K562 (cell line): ENCODE results near the gene RAP2C. TPM values are rescaled to one million over a fixed set of nuclear protein-coding genes. Genes with fewer than 3 reads are reported as not detected.
A peak's percentile ranks its signal among the peaks of the same experiment; 100 is the strongest.

Experiments
- ATAC-seq: fragments of 200-7000 bp; cut with Tn5 transposase; 3 replicates; pipeline ENCODE4 v1.9.1; 2020; ENCODE audit warnings: moderate library complexity
- BruUV-seq: library from RNA; stranded (reverse); fragments of 400-500 nt; replicated peaks from 2 replicates; lab custom pipeline; 2021; lab: Mats Ljungman, UMichigan
- CTCF ChIA-PET: fragments of 300-600 bp; formaldehyde crosslinking; extraction: SDS; loops from one replicate; lab custom pipeline; 2021; ENCODE audit warnings: low intra/inter-chr PET ratio; lab: Yijun Ruan, JAX
- POLR2A ChIA-PET: fragments of 300-600, 350-650 bp; sonication (Branson Sonifier 250); formaldehyde crosslinking; extraction: SDS; loops from one replicate; lab custom pipeline; 2021; ENCODE audit warnings: antibody characterized with exemption, inconsistent platforms; lab: Yijun Ruan, JAX
- DNase-seq, 4 experiments: peaks; one replicate each; pipeline versions ENCODE4 v3.0.0 to v3.0.0-alpha.2; 2011 to 2018; ENCODE audit warnings: low spot score in 3 of 4, mixed read lengths in 3 of 4; ENCODE audit errors: extremely low read depth in 1 of 4
- FAIRE-seq: peaks from 2 replicates; lab custom pipeline; 2011; peaks lifted over from hg19 to GRCh38; lab: Jason Lieb, UNC
- H2AFZ ChIP-seq: 2 replicates; pipeline ENCODE4 v1.6.0; 2011; ENCODE audit warnings: low read depth, low read length, control low read depth, inconsistent platforms
- H3K27ac ChIP-seq: fragments of 200-600 bp; 3 replicates; pipeline ENCODE4 v1.8.0; 2011; ENCODE audit warnings: low read depth, mild to moderate bottlenecking, control low read depth, inconsistent platforms, low read length, moderate library complexity, mixed read lengths; ENCODE audit errors: extremely low read depth
- H3K27me3 ChIP-seq, 2 experiments: fragments of 300-600 bp in 1 of 2; 2 replicates in 1 of 2; 3 replicates in 1 of 2; pipeline versions ENCODE4 v1.6.0 to v1.8.0; 2011; ENCODE audit warnings: inconsistent platforms in 2 of 2, low read length in 2 of 2, mild to moderate bottlenecking in 1 of 2, mixed read lengths in 1 of 2, moderate library complexity in 1 of 2; ENCODE audit not compliant: control insufficient read depth in 2 of 2, insufficient read depth in 2 of 2
- H3K36me3 ChIP-seq: fragments of 300-600 bp; 3 replicates; pipeline ENCODE4 v1.8.0; 2011; ENCODE audit warnings: mild to moderate bottlenecking, low read length, inconsistent platforms; ENCODE audit not compliant: control insufficient read depth, insufficient read depth
- H3K4me1 ChIP-seq, 2 experiments: fragments of 200-600 bp in 1 of 2; replicated peaks in 1 of 2; 2 replicates in 1 of 2; 3 replicates in 1 of 2; pipeline versions ENCODE4 v1.5.1 to v1.8.0; 2011; ENCODE audit warnings: inconsistent platforms in 2 of 2, low read length in 2 of 2, mild to moderate bottlenecking in 1 of 2, mixed read lengths in 1 of 2, moderate library complexity in 1 of 2; ENCODE audit not compliant: control insufficient read depth in 2 of 2, insufficient read depth in 2 of 2
- H3K4me2 ChIP-seq: 2 replicates; pipeline ENCODE4 v1.6.1; 2011; ENCODE audit warnings: low read length, control low read depth, inconsistent platforms, mixed read lengths; ENCODE audit not compliant: insufficient read depth
- H3K4me3 ChIP-seq: fragments of 200-600 bp; sonication (generic), shearing (Covaris generic); 2 replicates; pipeline ENCODE4 v1.5.1; 2016; ENCODE audit warnings: control low read depth, inconsistent platforms
- H3K79me2 ChIP-seq: fragments of 200-600 bp; 3 replicates; pipeline ENCODE4 v1.8.0; 2011; ENCODE audit warnings: low read length, inconsistent platforms; ENCODE audit not compliant: control insufficient read depth, insufficient read depth
- H3K9ac ChIP-seq, 2 experiments: 2 replicates each; pipeline versions ENCODE4 v1.6.0 to v1.6.1; 2011; ENCODE audit warnings: low read depth in 2 of 2, low read length in 2 of 2, control low read depth in 1 of 2, inconsistent platforms in 1 of 2, mild to moderate bottlenecking in 1 of 2, mixed read lengths in 1 of 2; ENCODE audit not compliant: insufficient read depth in 1 of 2
- H3K9me1 ChIP-seq: one replicate; pipeline ENCODE4 v1.6.0; 2011; ENCODE audit warnings: inconsistent platforms, mild to moderate bottlenecking, low read length, moderate library complexity; ENCODE audit not compliant: control insufficient read depth, insufficient read depth
- H3K9me3 ChIP-seq: replicated peaks from 2 replicates; pipeline ENCODE4 v1.5.1; 2011; ENCODE audit warnings: low read depth, low read length, inconsistent platforms; ENCODE audit not compliant: control insufficient read depth, insufficient read depth
- H4K20me1 ChIP-seq: replicated peaks from 2 replicates; pipeline ENCODE4 v1.6.1; 2011; ENCODE audit warnings: low read length, inconsistent platforms, mixed read lengths; ENCODE audit not compliant: control insufficient read depth, insufficient read depth
- JUN ChIP-seq, 2 experiments: sonication (generic) in 1 of 2; formaldehyde crosslinking in 1 of 2; IDR thresholded peaks; 2 replicates each; pipeline versions ENCODE4 v1.6.1 to v1.8.0; 2012 to 2022; ENCODE audit warnings: borderline replicate concordance in 2 of 2, mild to moderate bottlenecking in 2 of 2, improper control_type of control experiment in 1 of 2, low read depth in 1 of 2, low read length in 1 of 2, missing genetic modification reagents in 1 of 2
- PREB ChIP-seq: sonication (generic); formaldehyde crosslinking; IDR thresholded peaks from 2 replicates; pipeline ENCODE4 v1.8.1; 2023; ENCODE audit warnings: mild to moderate bottlenecking, missing genetic modification reagents
- RBM25 ChIP-seq: fragments of 200-400 bp; formaldehyde crosslinking; IDR thresholded peaks from 2 replicates; pipeline ENCODE4 v1.6.1; 2018; ENCODE audit warnings: low read length, low read depth, moderate library complexity; ENCODE audit not compliant: severe bottlenecking
- ZNF146 ChIP-seq: IDR thresholded peaks from one replicate; pipeline ENCODE4 v1.6.1; 2018; ENCODE audit warnings: missing compliant biosample characterization; ENCODE audit not compliant: unreplicated experiment
- WGBS: fragments of 100-300 bp; shearing (Covaris generic); methylation state at CpG from one replicate; pipeline ENCODE4 v1.1.6; 2016; ENCODE audit warnings: low coverage, mixed read lengths; ENCODE audit not compliant: insufficient coverage; ENCODE audit errors: missing lambda C conversion rate; 5-methylcytosine and 5-hydroxymethylcytosine counted together
- in situ Hi-C: fragments of 300-500 bp; cut with MboI; formaldehyde crosslinking; loops from 4 replicates; pipeline ENCODE4 v1.15.0; 2018; ENCODE audit warnings: inconsistent platforms, mixed read lengths
- intact Hi-C: fragments of 100-400 bp; cut with micrococcal nuclease; formaldehyde crosslinking; loops from 2 replicates; pipeline ENCODE4 v1.14.2; 2022
- polyA plus RNA-seq, 8 experiments: library from polyadenylated mRNA; depleted of rRNA in 4 of 8; stranded (reverse) in 5 of 8; unstranded in 3 of 8; fragments of >200 nt; fragmentation: Nextera tagmentation in 2 of 8; fragmentation: Illumina TruSeq in 1 of 8; extraction: Ambion mirVana in 2 of 8; extraction: Trizol in 1 of 8; gene quantifications; 2 replicates each; pipeline versions ENCODE4 v1.2.1 to v1.2.3, GENCODE V29; 2011 to 2014; ENCODE audit warnings: inconsistent platforms in 1 of 8, missing spikeins in 1 of 8
- total RNA-seq, 7 experiments: library from RNA; depleted of rRNA in 6 of 7; stranded (reverse); fragments of >200 nt in 6 of 7; fragmentation: Illumina TruSeq in 2 of 7; extraction: Trizol in 2 of 7; gene quantifications; 2 replicates each; pipeline versions ENCODE4 v1.2.1 to v1.2.3, GENCODE V29; 2011 to 2021; ENCODE audit warnings: low replicate concordance in 1 of 7

The RAP2C gene
- total and polyA plus RNA-seq, 9 of the 15 experiments (the other 6 are each of a cell fraction or from before 2014, with no cell fraction given) = 7.8 to 28.6 (median 18.6) TPM

- in situ Hi-C loops = no loop called here
- no peak overlapping the region for H3K4me3 ChIP-seq
- DNase-seq (no peak), FAIRE-seq (no peak), ATAC-seq (no peak)
- peak; percentile 63 for TF ChIP-seq RBM25
- TF ChIP-seq ZNF146 (CRISPR knock-in tag) = peak; percentile 87
- TF ChIP-seq JUN (IDR thresholded peaks at IDR 0.05; ENCODE audit: borderline replicate concordance, low read depth, low read length) = no peak
- TF ChIP-seq JUN (CRISPR knock-in tag; IDR thresholded peaks at IDR 0.05; ENCODE audit: borderline replicate concordance) = no peak
- TF ChIP-seq PREB (CRISPR knock-in tag) = no peak
- H3K9ac ChIP-seq = no peak overlapping the region
- WGBS = 0% methylated on average over 1 of the region's 1 CpG
- H3K4me1 ChIP-seq = no peaks in the 10 kb centered on the region
- BruUV-seq = no TSS peak
- H3K27ac ChIP-seq = no peak overlapping the region
- no peak overlapping the region for H3K4me2 ChIP-seq
- H3K9me3 ChIP-seq = no peaks in the 10 kb centered on the region
- H3K36me3 ChIP-seq = no peaks in the 10 kb centered on the region
- H4K20me1 ChIP-seq = no peaks in the 10 kb centered on the region
- ChIA-PET CTCF (no interaction called here), POLR2A (no interaction called here)
- no peaks in the 10 kb centered on the region; a peak in 2 of 5 replicates for H3K27me3 ChIP-seq
- H3K79me2 ChIP-seq = no peaks in the 10 kb centered on the region
- H2AFZ ChIP-seq = no peak overlapping the region
- intact Hi-C loops = no loop called here
- H3K9me1 ChIP-seq = no peaks in the 10 kb centered on the region
Observed at GRCh38 chrX:132191938-132192337, 27.3 kb downstream of the RAP2C start.
